NCI-H146 (cell line): ENCODE results near the gene SLX1A.
"Not testable (repeated sequence)": the region's sequence is repeated elsewhere in the genome, so short reads cannot be mapped to it uniquely, and the experiment has no call there.

Experiments
- DNase-seq: peaks from one replicate; lab custom pipeline; 2025; lab: John Stamatoyannopoulos, UW

SLX1A gene

GRCh38 chr16:30193615-30194014 lies at the start of gene SLX1A, which contains the start of gene BOLA2B:
SLX1A (plus strand) TSS chr16:30193875; CDS start chr16:30194085, 210 bp downstream.
BOLA2B (minus strand) TSS chr16:30193666; CDS start chr16:30193595, 71 bp downstream.
- DNase-seq, result not testable (repeated sequence)

- DNase-seq, result no peak
These were observed 49.7 kb upstream of the SLX1A start for GRCh38 chr16:30144017-30144416.

DNA sequence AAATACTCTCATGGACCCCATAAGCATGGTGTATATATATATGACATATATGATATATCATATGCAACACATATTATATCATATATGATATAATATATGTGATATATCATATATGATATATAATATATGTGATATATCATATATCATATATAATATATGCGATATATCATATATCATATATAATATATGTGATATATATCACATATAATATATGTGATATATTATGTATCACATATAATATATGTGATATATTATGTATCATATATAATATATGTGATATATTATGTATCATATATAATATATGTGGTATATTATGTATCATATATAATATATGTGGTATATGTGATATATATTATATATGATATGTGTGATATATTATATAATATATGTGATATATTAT lies 48.8 kb upstream of the SLX1A start:
- DNase-seq, result no peak

DNA sequence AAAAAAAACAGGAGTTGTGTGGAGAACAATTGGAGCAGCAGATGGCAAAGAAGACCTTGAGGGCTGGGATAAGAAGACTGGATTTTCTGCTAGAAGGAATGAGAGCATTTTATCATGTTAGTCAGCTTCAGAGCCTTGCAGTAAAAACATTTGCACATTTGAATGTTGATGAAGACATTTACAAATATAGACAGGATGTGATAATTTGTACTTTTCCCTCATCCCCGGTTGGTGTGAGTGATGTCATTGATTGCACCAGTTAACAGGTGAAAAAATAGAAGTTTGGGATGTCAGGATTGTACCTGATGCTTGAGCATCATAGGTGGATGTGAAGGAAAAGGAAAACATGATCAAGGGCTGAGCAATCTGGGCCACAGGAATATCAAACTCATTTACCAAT lies 48.0 kb upstream of the SLX1A start:
- DNase-seq, result no peak

GRCh38 chr16:30147843-30148510 lies 45.7 kb upstream of the SLX1A start:
- DNase-seq, result no peak

DNA sequence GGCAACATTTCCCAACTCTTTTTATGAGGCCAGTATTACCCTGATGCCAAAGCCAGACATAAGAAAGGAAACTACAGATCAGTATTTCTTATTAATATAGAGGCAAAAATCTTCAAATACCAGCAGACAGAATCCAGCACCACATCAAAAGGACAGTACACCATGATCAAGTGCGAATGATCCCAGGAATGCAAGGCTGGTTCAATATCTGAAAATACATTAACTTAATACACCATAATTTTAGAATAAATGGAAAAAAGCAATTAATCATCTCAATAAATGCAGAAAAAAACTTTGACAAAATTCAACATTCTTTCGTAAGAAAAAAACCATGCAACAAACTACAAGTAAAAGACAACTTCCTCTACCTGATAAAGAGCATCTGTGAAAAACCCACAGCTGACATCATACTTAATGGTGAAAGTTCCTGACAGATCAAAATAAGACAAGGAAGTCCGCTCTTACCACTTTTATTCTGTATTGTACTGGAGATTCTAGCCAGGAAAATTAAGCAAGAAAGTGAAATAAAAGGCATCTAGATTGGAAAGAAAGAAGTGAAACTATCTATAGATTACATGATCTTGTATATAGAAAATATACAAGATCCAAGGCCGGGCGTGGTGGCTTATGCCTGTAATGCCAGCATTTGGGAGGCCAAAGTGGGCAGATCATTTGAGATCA lies 44.3 kb upstream of the SLX1A start:
- DNase-seq, result no peak

- no peak for DNase-seq
These were observed 42.6 kb upstream of the SLX1A start for GRCh38 chr16:30151091-30151490.

GRCh38 chr16:30152517-30152916 lies 41.2 kb upstream of the SLX1A start:
- no peak for DNase-seq

GRCh38 chr16:30155188-30155587 lies 38.5 kb upstream of the SLX1A start:
- no peak for DNase-seq

GRCh38 chr16:30157214-30157613 lies 36.5 kb upstream of the SLX1A start:
- no peak for DNase-seq

DNA sequence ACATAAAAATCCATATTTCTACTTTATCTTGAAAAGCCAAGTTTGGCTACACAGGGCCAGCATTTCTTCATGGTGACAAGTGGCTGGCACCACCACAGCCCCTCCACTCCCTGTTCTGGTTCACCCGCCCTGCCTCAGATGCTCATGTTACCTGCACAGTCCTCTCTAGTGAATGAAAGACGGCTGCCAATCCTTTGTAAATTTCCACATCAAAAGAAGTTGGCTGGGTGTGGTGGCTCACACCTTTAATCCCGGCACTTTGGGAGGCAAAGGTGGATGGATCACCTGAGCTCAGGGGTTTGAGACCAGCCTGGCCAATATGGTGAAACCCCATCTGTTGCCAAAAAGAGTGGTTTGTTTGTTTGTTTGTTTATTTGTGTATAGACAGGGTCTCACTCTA lies 30.1 kb upstream of the SLX1A start:
- DNase-seq, result no peak

GRCh38 chr16:30166202-30166902 lies 27.3 kb upstream of the SLX1A start:
- no peak for DNase-seq

DNA sequence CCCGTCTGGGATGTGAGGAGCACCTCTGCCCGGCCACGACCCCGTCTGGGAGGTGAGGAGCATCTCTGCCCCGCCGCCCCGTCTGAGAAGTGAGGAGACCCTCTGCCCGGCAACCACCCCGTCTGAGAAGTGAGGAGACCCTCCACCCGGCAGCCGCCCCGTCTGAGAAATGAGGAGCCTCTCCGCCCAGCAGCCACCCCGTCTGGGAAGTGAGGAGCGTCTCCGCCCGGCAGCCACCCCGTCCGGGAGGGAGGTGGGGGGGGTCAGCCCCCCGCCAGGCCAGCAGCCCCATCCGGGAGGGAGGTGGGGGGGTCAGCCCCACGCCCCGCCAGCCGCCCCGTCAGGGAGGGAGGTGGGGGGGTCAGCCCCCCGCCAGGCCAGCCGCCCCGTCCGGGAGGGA lies 24.9 kb upstream of the SLX1A start:
- DNase-seq, result not testable (repeated sequence)

DNA sequence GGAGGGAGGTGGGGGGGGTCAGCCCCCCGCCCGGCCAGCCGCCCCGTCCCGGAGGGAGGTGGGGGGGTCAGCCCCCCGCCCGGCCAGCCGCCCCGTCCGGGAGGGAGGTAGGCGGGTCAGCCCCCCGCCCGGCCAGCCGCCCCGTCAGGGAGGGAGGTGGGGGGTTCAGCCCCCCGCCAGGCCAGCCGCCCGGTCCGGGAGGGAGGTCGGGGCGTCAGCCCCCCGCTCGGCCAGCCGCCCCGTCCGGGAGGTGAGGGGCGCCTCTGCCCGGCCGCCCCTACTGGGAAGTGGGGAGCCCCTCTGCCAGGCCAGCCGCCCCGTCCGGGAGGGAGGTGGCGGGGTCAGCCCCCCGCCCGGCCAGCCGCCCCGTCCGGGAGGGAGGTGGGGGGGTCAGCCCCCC lies 24.3 kb upstream of the SLX1A start:
- DNase-seq, result not testable (repeated sequence)

DNA sequence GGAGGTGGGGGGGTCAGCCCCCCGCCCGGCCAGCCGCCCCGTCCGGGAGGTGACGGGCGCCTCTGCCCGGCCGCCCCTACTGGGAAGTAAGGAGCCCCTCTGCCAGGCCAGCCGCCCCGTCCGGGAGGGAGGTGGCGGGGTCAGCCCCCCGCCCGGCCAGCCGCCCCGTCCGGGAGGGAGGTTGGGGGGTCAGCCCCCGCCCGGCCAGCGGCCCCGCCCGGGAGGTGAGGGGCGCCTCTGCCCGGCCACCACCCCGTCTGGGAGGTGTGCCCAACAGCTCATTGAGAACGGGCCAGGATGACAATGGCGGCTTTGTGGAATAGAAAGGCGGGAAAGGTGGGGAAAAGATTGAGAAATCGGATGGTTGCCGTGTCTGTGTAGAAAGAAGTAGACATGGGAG lies 23.5 kb upstream of the SLX1A start:
- DNase-seq, result not testable (repeated sequence)

- DNase-seq, result no peak
These were observed 20.6 kb upstream of the SLX1A start for GRCh38 chr16:30173054-30173453.

GRCh38 chr16:30176876-30177275 lies 16.8 kb upstream of the SLX1A start:
- not testable (repeated sequence) for DNase-seq

DNA sequence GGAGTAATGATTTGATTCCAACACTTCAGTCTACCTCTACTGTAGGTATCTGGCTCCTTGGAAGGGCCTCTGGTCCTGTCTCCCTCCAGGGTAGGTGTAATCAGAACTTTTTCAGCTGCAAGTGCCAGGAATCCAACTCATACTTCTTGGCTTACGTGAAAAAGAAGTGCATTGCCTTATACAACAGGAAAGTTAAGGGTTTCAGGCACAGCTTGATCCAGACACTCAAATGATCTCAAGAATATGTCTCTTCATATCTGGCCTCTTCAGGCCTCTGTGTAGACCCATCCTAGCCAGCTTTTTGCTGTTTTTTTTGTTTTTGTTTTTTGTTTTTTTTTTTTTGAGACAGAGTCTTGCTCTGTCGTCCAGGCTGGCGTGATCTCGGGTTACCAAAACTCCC lies 14.5 kb upstream of the SLX1A start:
- DNase-seq, result no peak

DNA sequence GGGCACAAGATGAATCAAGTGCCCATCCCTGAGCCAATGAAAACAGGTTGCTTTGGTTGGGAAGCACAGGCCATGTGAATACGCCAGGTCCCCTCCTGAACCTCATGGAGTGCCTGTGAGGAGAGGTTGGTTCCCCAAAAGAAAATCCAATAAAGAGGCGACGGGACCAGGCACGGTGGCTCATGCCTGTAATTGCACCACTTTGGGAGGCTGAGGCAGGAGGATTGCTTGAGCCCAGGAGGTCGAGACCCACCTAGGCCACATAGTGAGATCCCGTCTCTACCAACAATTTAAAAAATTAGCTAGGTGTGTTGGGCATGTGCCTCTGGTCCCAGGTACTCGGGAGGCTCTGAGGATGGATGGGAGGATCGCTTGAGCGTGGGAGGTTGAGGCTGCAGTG lies 13.7 kb upstream of the SLX1A start:
- DNase-seq, result no peak

GRCh38 chr16:30180741-30181140 lies 12.9 kb upstream of the SLX1A start:
- no peak for DNase-seq

DNA sequence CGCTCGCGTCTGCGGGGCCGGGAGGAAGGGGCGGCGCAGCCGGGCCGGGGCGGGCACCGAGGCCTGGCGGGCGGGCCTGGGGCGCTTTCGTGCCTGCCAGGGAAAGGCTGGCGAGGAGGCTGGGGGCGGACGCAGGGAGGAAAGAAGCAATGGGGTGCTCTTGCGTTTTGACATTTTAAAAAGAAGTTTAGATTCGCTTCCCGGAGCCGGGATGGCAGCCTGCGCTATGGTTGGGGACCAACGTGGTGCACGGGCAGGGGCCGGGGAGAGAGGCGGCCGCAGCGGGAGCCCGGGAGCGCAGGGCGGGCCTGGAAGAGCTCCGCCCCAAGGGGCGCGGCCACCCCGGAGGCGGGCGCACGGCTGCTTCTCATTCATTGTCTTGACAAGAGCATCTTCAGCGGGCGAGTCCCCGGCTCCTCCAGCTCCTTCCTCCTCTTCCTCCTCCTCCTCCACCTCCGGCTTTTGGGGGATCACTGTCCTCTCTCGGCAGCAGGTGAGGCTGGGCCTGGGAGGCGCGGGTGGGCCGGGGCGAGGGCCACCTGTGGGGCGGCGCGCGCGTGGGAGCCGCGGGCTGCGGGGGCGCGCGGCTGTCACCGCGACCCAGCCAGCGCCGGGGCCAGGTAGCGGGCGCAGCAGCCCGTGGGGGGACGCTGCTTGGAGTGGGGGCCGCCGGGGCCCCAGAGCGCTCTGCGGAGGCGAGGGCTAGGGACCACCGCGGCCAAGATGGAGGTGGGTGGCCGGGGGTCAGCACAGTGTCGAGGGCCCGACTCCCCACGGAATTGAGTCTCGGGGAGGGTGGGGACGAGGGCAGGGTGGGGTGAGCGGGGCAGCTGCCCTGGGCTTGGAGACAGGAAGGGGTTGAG lies 10.2 kb upstream of the SLX1A start, which contains the start of gene CORO1A:
CORO1A (plus strand) TSS at position 370 of the 863 bp plus-strand sequence. CDS start 1,608 bp downstream, outside the sequence.
- peak; percentile 82 for DNase-seq
